Measurements from ENCODE around the gene TPPP.

Gene TPPP

DNA sequence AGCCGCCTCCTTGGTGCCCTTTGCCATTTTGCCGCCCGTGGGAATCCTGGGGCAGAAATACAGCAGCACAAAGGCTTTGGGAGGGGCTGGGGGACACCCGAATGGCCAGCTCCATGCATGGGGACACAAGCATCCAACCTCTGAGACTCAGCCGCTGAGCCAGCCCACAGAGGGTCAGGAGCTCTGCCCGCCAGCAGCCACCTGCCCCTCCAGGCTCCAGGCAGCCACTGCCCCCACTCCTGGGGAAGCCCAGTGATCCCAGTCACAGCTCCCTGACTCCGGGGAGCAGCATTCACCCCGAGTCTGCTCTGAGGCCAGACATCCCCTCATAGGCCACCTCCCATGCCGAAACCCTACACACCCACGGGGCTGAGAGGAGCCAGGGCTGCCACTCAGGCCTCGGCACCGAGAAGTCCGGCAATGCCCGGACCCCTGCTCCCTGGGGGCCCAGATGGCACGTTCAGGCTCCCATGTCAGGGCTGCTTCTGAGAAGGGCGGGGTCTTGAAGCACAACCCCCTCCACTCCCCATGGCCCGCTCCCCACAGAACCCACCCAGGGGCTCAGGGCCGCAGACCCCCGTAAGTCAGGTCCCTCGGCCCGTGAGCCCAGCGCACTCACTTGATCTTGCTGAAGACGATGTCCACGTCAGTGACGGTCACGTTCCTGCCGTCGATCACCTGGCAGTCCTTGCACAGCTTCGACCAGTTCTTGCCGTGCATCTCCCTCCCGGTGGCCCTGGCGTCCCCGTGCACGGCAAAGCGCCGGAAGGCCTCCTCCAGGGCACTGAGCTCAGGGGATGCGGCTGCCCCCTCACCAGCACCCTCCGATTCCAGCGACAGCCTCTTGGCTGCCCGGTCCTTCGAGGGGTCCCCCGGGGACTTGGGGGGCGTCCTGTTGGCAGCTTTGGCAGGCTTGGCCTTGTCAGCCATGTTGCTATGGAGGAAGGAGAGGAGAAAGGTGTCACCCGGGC lies 15.7 kb downstream of the TPPP start:
- DNase-seq (ENCODE audit: low read depth in 4 of 4, low spot score in 1 of 4): no peak

DNA sequence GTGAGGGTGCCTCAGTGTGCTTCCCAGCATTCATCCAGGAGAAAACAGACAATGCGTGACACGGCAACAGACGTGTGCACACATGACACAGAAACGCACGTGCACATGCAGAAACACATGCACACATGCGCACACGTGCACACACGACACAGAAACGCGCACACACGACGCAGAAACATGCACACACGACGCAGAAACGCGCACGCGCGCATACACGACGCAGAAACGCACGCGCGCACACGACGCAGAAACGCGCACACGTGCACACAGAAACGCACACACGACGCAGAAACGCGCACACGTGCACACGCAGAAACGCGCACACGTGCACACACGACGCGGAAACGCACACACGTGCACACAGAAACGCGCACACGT lies 16.5 kb downstream of the TPPP start:
- no peak for DNase-seq (ENCODE audit: low read depth in 4 of 4, low spot score in 1 of 4)

DNA sequence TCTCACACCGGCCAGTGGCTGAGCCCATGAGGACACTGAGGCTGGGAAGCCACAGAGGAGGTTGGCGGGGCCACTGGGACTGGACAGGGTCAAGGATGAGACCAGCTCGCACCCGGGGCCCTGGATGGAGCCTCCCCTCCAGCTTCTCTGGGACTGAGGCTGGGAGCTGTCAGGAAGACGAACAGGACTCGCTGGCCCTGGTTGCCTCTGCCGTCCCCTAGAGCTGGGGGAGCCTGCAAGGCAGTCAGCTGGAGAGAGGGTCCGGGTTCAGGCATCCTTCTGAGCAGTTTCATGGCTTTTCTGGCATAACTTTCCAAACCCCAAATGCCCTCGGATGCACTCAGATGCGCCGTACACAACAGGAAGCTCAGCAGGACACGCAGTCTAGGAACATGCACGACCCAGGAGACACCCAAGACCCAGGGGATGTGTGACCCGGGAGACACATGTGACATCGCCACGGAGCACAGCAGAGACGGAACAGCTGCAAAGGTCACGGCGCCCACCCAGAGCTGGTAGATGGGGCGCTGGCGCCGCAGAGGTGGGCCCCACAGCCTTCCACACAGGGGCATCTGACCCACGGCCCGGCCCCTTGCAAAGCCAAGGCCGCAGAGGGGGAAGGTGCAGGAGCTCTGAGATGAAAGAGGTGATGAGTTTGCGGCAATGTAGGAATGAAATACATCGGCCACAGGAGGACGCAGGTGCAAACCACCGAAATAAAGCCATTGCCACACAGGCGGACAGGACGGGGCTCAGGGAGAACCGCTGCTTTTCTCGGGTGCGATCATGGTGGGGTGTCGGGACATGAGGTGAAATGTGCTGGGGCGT lies 17.1 kb downstream of the TPPP start:
- DNase-seq (ENCODE audit: low read depth in 4 of 4, low spot score in 1 of 4): no peak

GRCh38 chr5:675111-675870 lies 17.9 kb downstream of the TPPP start:
- DNase-seq (ENCODE audit: low read depth in 4 of 4, low spot score in 1 of 4): no peak

DNA sequence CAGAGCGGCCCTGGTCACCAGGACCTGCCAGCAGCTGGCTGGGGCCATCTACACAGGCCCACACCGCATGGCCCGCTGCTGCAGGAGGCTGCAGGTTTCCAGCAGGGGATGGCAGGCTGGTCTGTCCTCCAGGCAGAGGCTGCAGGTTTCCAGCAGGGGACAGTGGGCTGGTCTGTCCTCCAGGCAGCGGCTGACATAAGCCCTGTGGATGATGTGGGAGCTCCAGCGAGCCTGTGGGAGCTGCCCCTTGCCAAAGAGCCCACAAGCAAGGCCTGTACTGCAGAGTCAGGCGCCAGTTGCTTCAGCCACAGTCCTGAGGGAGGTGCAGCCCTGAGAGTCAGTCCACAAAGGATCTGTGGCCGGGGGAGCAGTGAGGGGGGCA lies 18.5 kb downstream of the TPPP start:
- no peak for DNase-seq (ENCODE audit: low read depth in 4 of 4, low spot score in 1 of 4)

GRCh38 chr5:673831-674629 lies 19.1 kb downstream of the TPPP start:
- no peak for DNase-seq (ENCODE audit: low read depth in 4 of 4, low spot score in 1 of 4)

- no peak for DNase-seq (ENCODE audit: low read depth in 4 of 4, low spot score in 1 of 4)
Measured at GRCh38 chr5:673161-673830, 19.9 kb downstream of the TPPP start.

DNA sequence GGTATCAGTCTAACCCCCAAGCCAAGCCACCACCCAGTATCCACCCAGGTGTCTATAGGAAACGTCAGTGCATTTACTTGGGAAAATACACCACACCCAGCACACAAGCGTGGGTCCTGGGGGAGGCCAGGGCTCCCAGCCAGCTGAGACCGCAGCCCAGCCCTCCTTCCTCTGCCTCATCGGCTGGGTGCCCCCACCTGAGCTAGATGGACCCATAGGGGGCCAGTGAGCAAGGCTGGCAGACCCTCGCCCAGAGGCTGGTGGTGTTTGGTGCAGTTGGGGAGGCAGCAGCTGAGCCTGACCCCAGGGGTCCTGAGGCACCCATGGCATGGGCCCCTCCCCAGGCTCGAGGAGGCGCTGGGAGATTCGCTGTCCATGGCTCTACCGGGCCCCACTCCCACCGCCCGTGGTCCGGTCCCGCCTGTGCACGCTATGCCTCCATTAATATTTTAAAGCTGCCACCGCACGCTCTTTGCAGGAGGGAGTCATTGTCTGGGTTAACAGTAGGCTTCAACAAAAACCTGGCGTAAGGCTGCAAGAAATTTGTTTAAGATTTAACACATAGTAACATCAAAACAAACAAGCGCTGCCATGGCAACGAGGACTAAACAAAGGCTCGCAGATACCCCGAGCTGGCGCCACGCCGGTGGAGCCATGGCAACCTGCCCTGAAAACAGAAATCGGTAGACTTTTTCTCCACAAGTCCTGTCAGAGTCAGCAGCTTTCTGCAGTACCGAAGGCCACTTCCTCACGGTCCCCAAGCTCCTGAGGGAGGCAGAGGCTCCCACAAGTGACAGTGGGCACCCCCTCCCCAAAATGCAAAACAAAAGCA lies 20.6 kb downstream of the TPPP start:
- peak in 1 of 4 experiments; percentile 33 for DNase-seq (ENCODE audit: low read depth in 4 of 4, low spot score in 1 of 4)

GRCh38 chr5:671459-672328 lies 21.5 kb downstream of the TPPP start:
- peak in 3 of 4 experiments; percentile 31 to 48 (median 43) for DNase-seq (ENCODE audit: low read depth in 4 of 4, low spot score in 1 of 4)

GRCh38 chr5:670396-671270 lies 22.5 kb downstream of the TPPP start:
- no peak for DNase-seq (ENCODE audit: low read depth in 4 of 4, low spot score in 1 of 4)

GRCh38 chr5:669842-670395 lies 23.2 kb downstream of the TPPP start:
- no peak for DNase-seq (ENCODE audit: low read depth in 4 of 4, low spot score in 1 of 4)

DNA sequence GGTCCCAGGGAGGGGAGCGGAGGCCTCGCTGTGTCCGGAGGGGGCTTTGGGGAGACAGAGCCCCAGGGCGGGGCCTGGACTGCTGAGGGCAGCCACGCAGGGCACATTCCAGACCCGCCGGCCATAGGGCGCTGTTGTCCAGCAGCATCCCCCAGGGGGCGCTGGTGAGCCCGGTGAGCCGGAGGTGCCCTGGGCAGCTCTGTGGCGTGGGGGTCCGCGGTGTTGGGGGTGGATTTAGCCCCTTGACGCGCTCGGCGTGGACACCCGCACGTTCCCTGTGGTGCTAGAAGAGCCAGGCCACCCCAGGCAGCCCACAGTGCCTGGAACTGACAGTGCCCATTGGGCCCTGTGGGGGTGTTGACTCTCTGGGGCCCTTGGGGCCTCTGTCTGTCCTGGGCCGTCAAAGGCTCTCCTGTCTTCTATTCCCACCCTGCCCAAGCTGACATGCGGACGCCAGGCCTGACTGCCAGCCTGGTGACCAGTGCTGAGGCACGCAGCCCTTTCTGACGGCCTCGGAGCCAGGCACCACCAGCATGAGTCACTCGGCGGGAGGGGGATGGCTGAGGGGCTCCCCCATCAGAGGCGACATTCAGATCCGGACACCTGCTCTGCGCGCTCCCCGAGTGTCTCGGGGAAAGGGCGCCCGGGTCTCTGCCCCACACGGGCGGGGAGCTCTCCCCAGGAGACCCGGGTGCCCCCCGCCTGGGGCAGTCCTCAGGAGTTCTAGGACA lies 23.9 kb downstream of the TPPP start:
- peak in 2 of 4 experiments; percentile 32 to 33 for DNase-seq (ENCODE audit: low read depth in 4 of 4, low spot score in 1 of 4)

GRCh38 chr5:668283-668995 lies 24.7 kb downstream of the TPPP start:
- DNase-seq (ENCODE audit: low read depth in 4 of 4, low spot score in 1 of 4): no peak

- DNase-seq (ENCODE audit: low read depth in 4 of 4, low spot score in 1 of 4): no peak
Measured at GRCh38 chr5:666816-667498, 26.2 kb downstream of the TPPP start.
